Activated CD8-positive, alpha-beta memory T cell treated with anti-CD3 and anti-CD28 coated beads, Interleukin-2, amount 10 ng/mL, durations not matched to agents 7 days and 5 days (primary cell): Measurements from ENCODE around the gene PPIL1. TPM values are rescaled to one million over a fixed set of nuclear protein-coding genes. Genes with fewer than 3 reads are reported as not detected.

Experiments used
- ATAC-seq: fragments of 150-1000 bp; cut with Tn5 transposase; one replicate; pipeline ENCODE4 v1.10.0; 2021; ENCODE audit warnings: moderate library complexity
- CTCF ChIA-PET: fragments of 350-600 bp; sonication (Branson Sonifier 250); formaldehyde crosslinking; loops from one replicate; lab custom pipeline; 2021; ENCODE audit warnings: antibody characterized with exemption; lab: Charles Lee
- DNase-seq: peaks from one replicate; pipeline ENCODE4 v3.0.0-alpha.2; 2020
- H3K27ac Mint-ChIP-seq: one replicate; pipeline ENCODE4 v1.8.0; 2021; ENCODE audit warnings: mild to moderate bottlenecking, mixed read lengths
- H3K27me3 Mint-ChIP-seq: one replicate; pipeline ENCODE4 v1.8.0; 2021; ENCODE audit warnings: mixed read lengths
- H3K36me3 Mint-ChIP-seq: one replicate; pipeline ENCODE4 v1.8.0; 2021; ENCODE audit warnings: mild to moderate bottlenecking, mixed read lengths
- H3K4me1 Mint-ChIP-seq: one replicate; pipeline ENCODE4 v1.8.0; 2021; ENCODE audit warnings: mixed read lengths
- H3K4me3 Mint-ChIP-seq: one replicate; pipeline ENCODE4 v1.8.0; 2021; ENCODE audit warnings: mild to moderate bottlenecking, moderate library complexity, mixed read lengths
- H3K9me3 Mint-ChIP-seq: one replicate; pipeline ENCODE4 v1.8.0; 2022; ENCODE audit warnings: low read depth, mixed read lengths
- total RNA-seq, 2 experiments: library from RNA; stranded (reverse); gene quantifications; one replicate each; pipeline ENCODE4 v1.2.3, GENCODE V29; 2021

PPIL1 gene
- total RNA-seq, 2 experiments from 2014 or later: 30.8 to 39.9 TPM

- no peaks in the 10 kb centered on the region for H3K9me3 Mint-ChIP-seq
- DNase-seq (no peak), ATAC-seq (no peak)
- H3K36me3 Mint-ChIP-seq: no peaks in the 10 kb centered on the region
- CTCF ChIA-PET: interaction anchor here (1.2 to 1.9 kb wide), 4 partner anchors 28 to 52 kb away, joined by 3 to 6 read pairs (median 4); no protein-coding TSS in a partner anchor
- H3K4me1 Mint-ChIP-seq: no peaks in the 10 kb centered on the region
- H3K4me3 Mint-ChIP-seq: no peak overlapping the region
- peaks cover 18% of the 10 kb centered on the region for H3K27me3 Mint-ChIP-seq
- no peak overlapping the region for H3K27ac Mint-ChIP-seq
These were observed 64.4 kb downstream of the PPIL1 start for GRCh38 chr6:36809941-36810803.

- no peak for DNase-seq
- CTCF ChIA-PET: interaction anchor here (0.5 to 1.3 kb wide), 3 partner anchors 38 to 194 kb away, joined by 3 read pairs; no protein-coding TSS in a partner anchor
- Mint-ChIP-seq H3K4me3 (no peak overlapping the region), H3K27me3 (peaks cover 24% of the 10 kb centered on the region), H3K36me3 (no peaks in the 10 kb centered on the region), H3K4me1 (no peaks in the 10 kb centered on the region), H3K27ac (no peak overlapping the region), H3K9me3 (no peaks in the 10 kb centered on the region)
- no peak for ATAC-seq
These were observed 65.4 kb downstream of the PPIL1 start for GRCh38 chr6:36809156-36809555.

- no peak overlapping the region for H3K4me3 Mint-ChIP-seq
- no peak overlapping the region for H3K27ac Mint-ChIP-seq
- H3K27me3 Mint-ChIP-seq: peaks cover 28% of the 10 kb centered on the region
- no peak for DNase-seq
- H3K4me1 Mint-ChIP-seq: no peaks in the 10 kb centered on the region
- CTCF ChIA-PET: interaction anchor here (1.3 kb wide), 1 partner anchor 42 kb away, joined by 3 read pairs; no protein-coding TSS in a partner anchor
- no peaks in the 10 kb centered on the region for H3K36me3 Mint-ChIP-seq
- no peaks in the 10 kb centered on the region for H3K9me3 Mint-ChIP-seq
- no peak for ATAC-seq
These were observed 66.0 kb downstream of the PPIL1 start for GRCh38 chr6:36808634-36809033.

- DNase-seq (no peak), ATAC-seq (no peak)
- CTCF ChIA-PET: interaction anchor here (1.3 to 1.9 kb wide), 2 partner anchors 24 to 43 kb away, joined by 3 to 4 read pairs; no protein-coding TSS in a partner anchor
- no peaks in the 10 kb centered on the region for H3K9me3 Mint-ChIP-seq
- no peaks in the 10 kb centered on the region for H3K4me1 Mint-ChIP-seq
- no peak overlapping the region for H3K27ac Mint-ChIP-seq
- H3K4me3 Mint-ChIP-seq: no peak overlapping the region
- H3K36me3 Mint-ChIP-seq: no peaks in the 10 kb centered on the region
- H3K27me3 Mint-ChIP-seq: peaks cover 26% of the 10 kb centered on the region
These were observed 66.9 kb downstream of the PPIL1 start for GRCh38 chr6:36807750-36808149.

GRCh38 chr6:36807143-36807542 lies 67.5 kb downstream of the PPIL1 start:
- CTCF ChIA-PET: interaction anchor here (1.9 kb wide), 1 partner anchor 24 kb away, joined by 4 read pairs; no protein-coding TSS in a partner anchor
- DNase-seq (no peak), ATAC-seq (no peak)
- H3K4me3 Mint-ChIP-seq: no peak overlapping the region
- no peak overlapping the region for H3K27ac Mint-ChIP-seq
- H3K27me3 Mint-ChIP-seq: peaks cover 26% of the 10 kb centered on the region
- H3K36me3 Mint-ChIP-seq: no peaks in the 10 kb centered on the region
- H3K9me3 Mint-ChIP-seq: no peaks in the 10 kb centered on the region
- no peaks in the 10 kb centered on the region for H3K4me1 Mint-ChIP-seq

GRCh38 chr6:36805917-36806316 lies 68.7 kb downstream of the PPIL1 start:
- Mint-ChIP-seq H3K9me3 (no peaks in the 10 kb centered on the region), H3K36me3 (no peaks in the 10 kb centered on the region), H3K27me3 (peaks cover 26% of the 10 kb centered on the region), H3K4me1 (no peaks in the 10 kb centered on the region), H3K27ac (no peak overlapping the region), H3K4me3 (no peak overlapping the region)
- no peak for ATAC-seq
- no peak for DNase-seq
- CTCF ChIA-PET: interaction anchor here (1.9 kb wide), 1 partner anchor 23 kb away, joined by 4 read pairs; no protein-coding TSS in a partner anchor

GRCh38 chr6:36805096-36805797 lies 69.4 kb downstream of the PPIL1 start:
- Mint-ChIP-seq H3K4me3 (no peak overlapping the region), H3K4me1 (no peaks in the 10 kb centered on the region), H3K27me3 (peaks cover 26% of the 10 kb centered on the region), H3K27ac (no peak overlapping the region), H3K9me3 (no peaks in the 10 kb centered on the region), H3K36me3 (no peaks in the 10 kb centered on the region)
- no peak for DNase-seq
- no peak for ATAC-seq
- CTCF ChIA-PET: no interaction called here

Other genes starting within 250 kb of the PPIL1 start
- gene CDKN1A, start 196.1 kb downstream of the PPIL1 start, total RNA-seq: 100 to 1,000 TPM in 1 of 2 experiments, 10 to 100 TPM in 1; 67.5 to 109 TPM
- gene RAB44, start 177.0 kb downstream of the PPIL1 start, total RNA-seq: not detected
- under 1 TPM; 0.79 to 0.94 TPM for gene CPNE5, start 35.4 kb downstream of the PPIL1 start, total RNA-seq
- gene C6orf89, start 11.1 kb upstream of the PPIL1 start, total RNA-seq: 10 to 100 TPM; 46.4 to 47.7 TPM
- gene PI16, start 79.9 kb upstream of the PPIL1 start, total RNA-seq: 1 to 10 TPM in 1 of 2 experiments, under 1 TPM in 1; 0.37 to 2.0 TPM
- 100 to 1,000 TPM; 125 to 167 TPM for gene MTCH1, start 111.4 kb upstream of the PPIL1 start, total RNA-seq
- 10 to 100 TPM; 15.6 to 26.3 TPM for gene FGD2, start 130.9 kb upstream of the PPIL1 start, total RNA-seq